SK-N-SH (cell line): ENCODE results near the gene RPS6KB2. TPM values are rescaled to one million over a fixed set of nuclear protein-coding genes. Genes with fewer than 3 reads are reported as not detected.

Source experiments
- CTCF ChIA-PET: fragments of 300-600, 350-600 bp; formaldehyde crosslinking; extraction: SDS; loops from one replicate; lab custom pipeline; 2021; lab: Yijun Ruan, JAX
- POLR2A ChIA-PET: fragments of 350-600 bp; sonication (Branson Sonifier 250); formaldehyde crosslinking; extraction: SDS; loops from one replicate; lab custom pipeline; 2020; ENCODE audit warnings: antibody characterized with exemption, inconsistent platforms; lab: Yijun Ruan, JAX
- DNase-seq: peaks from one replicate; pipeline ENCODE4 v3.0.0; 2012
- H2AFZ ChIP-seq: fragments of 200-600 bp; sonication (generic); 2 replicates; pipeline ENCODE4 v1.8.1; 2016; ENCODE audit warnings: antibody characterized with exemption, mild to moderate bottlenecking, low read depth
- H3F3A ChIP-seq: fragments of 200-600 bp; sonication (generic); replicated peaks from 2 replicates; pipeline ENCODE3; 2016; ENCODE audit warnings: antibody characterized with exemption, mild to moderate bottlenecking; ENCODE audit not compliant: insufficient read depth
- H3K27ac ChIP-seq, 2 experiments: fragments of 200-500 bp in 1 of 2; fragments of 200-600 bp in 1 of 2; sonication (Bioruptor generic) in 1 of 2; sonication (generic), shearing (Covaris generic) in 1 of 2; 2 replicates each; pipeline versions ENCODE4 v1.5.1 to v1.6.1; 2014 to 2016; ENCODE audit warnings: low read depth in 2 of 2, inconsistent platforms in 1 of 2, low read length in 1 of 2, mild to moderate bottlenecking in 1 of 2, mixed read lengths in 1 of 2
- H3K27me3 ChIP-seq: fragments of 200-600 bp; sonication (generic), shearing (Covaris generic); 2 replicates; pipeline ENCODE4 v1.6.1; 2016; ENCODE audit warnings: mixed run types; ENCODE audit not compliant: insufficient read depth
- H3K36me3 ChIP-seq, 2 experiments: fragments of 200-500 bp in 1 of 2; fragments of 200-600 bp in 1 of 2; sonication (Bioruptor generic) in 1 of 2; sonication (generic) in 1 of 2; replicated peaks in 1 of 2; 2 replicates each; pipeline versions ENCODE3 to v1.5.1; 2014 to 2016; ENCODE audit warnings: low read length in 1 of 2, mild to moderate bottlenecking in 1 of 2; ENCODE audit not compliant: insufficient read depth in 2 of 2, control insufficient read depth in 1 of 2
- H3K4me1 ChIP-seq, 2 experiments: fragments of 200-500 bp in 1 of 2; fragments of 200-600 bp in 1 of 2; sonication (Bioruptor generic) in 1 of 2; sonication (generic), shearing (Covaris generic) in 1 of 2; 2 replicates each; pipeline versions ENCODE4 v1.5.1 to v1.6.1; 2014 to 2016; ENCODE audit warnings: low read depth in 1 of 2, low read length in 1 of 2, mixed run types in 1 of 2; ENCODE audit not compliant: insufficient read depth in 2 of 2, control insufficient read depth in 1 of 2
- H3K4me2 ChIP-seq: fragments of 200-600 bp; sonication (generic), shearing (Covaris generic); 2 replicates; pipeline ENCODE4 v1.6.1; 2017; ENCODE audit warnings: mixed run types
- H3K4me3 ChIP-seq, 2 experiments: fragments of 200-500 bp in 1 of 2; fragments of 200-600 bp in 1 of 2; sonication (Bioruptor generic) in 1 of 2; sonication (generic), shearing (Covaris generic) in 1 of 2; 2 replicates each; pipeline versions ENCODE4 v1.5.1 to v1.8.1; 2014 to 2016; ENCODE audit warnings: low read depth in 2 of 2, inconsistent platforms in 1 of 2, low read length in 1 of 2, mild to moderate bottlenecking in 1 of 2, mixed read lengths in 1 of 2, moderate library complexity in 1 of 2
- H3K79me2 ChIP-seq: fragments of 200-600 bp; sonication (generic); 2 replicates; pipeline ENCODE4 v1.8.1; 2017; ENCODE audit warnings: mild to moderate bottlenecking; ENCODE audit not compliant: insufficient read depth
- H3K9ac ChIP-seq: fragments of 200-600 bp; sonication (generic); 2 replicates; pipeline ENCODE4 v1.6.1; 2017; ENCODE audit warnings: mixed run types
- H3K9me2 ChIP-seq: fragments of 200-600 bp; sonication (generic); 2 replicates; pipeline ENCODE4 v1.6.1; 2017; ENCODE audit warnings: mixed run types
- H3K9me3 ChIP-seq: fragments of 200-600 bp; sonication (generic); 2 replicates; pipeline ENCODE4 v1.6.1; 2017; ENCODE audit warnings: mixed run types, mild to moderate bottlenecking, moderate library complexity
- H4K20me1 ChIP-seq: fragments of 200-600 bp; sonication (generic); 2 replicates; pipeline ENCODE4 v1.6.1; 2017; ENCODE audit warnings: mild to moderate bottlenecking, mixed run types; ENCODE audit not compliant: insufficient read depth
- CHD2 ChIP-seq: fragments of 150-350 bp; IDR thresholded peaks from 2 replicates; pipeline ENCODE4 v1.6.1; 2018; ENCODE audit warnings: low read length; ENCODE audit not compliant: partially characterized antibody
- EZH2phosphoT487 ChIP-seq: fragments of 200-600 bp; sonication (generic); IDR thresholded peaks from 2 replicates; pipeline ENCODE4 v1.6.1; 2017; ENCODE audit warnings: low read depth, mixed run types, mild to moderate bottlenecking, antibody characterized with exemption, moderate library complexity, borderline replicate concordance
- FOSL2 ChIP-seq: IDR thresholded peaks from 2 replicates; pipeline ENCODE4 v1.4.0; 2012; ENCODE audit warnings: low read depth, mild to moderate bottlenecking, moderate library complexity, borderline replicate concordance
- FOXM1 ChIP-seq: IDR thresholded peaks from 2 replicates; pipeline ENCODE4 v1.4.0; 2012; ENCODE audit warnings: low read depth, mild to moderate bottlenecking
- GABPA ChIP-seq: IDR thresholded peaks from 2 replicates; pipeline ENCODE4 v1.4.0; 2012; ENCODE audit warnings: low read depth, mild to moderate bottlenecking
- MEF2A ChIP-seq: IDR thresholded peaks from 2 replicates; pipeline ENCODE4 v1.4.0; 2012; ENCODE audit warnings: low read depth, borderline replicate concordance
- POLR2AphosphoS5 ChIP-seq: IDR thresholded peaks from 2 replicates; pipeline ENCODE4 v1.6.1; 2012; ENCODE audit warnings: low read depth, low read length
- RAD21 ChIP-seq: IDR thresholded peaks from 2 replicates; pipeline ENCODE4 v1.6.1; 2012; ENCODE audit warnings: mild to moderate bottlenecking, low read length
- SMC3 ChIP-seq: IDR thresholded peaks from 2 replicates; pipeline ENCODE4 v1.6.1; 2012; ENCODE audit warnings: low read depth, low read length, improper control_type of control experiment
- TAF1 ChIP-seq: IDR thresholded peaks from 2 replicates; pipeline ENCODE4 v1.6.1; 2012; ENCODE audit warnings: low read depth, mild to moderate bottlenecking, low read length, moderate library complexity, borderline replicate concordance
- TEAD4 ChIP-seq: IDR thresholded peaks from 2 replicates; pipeline ENCODE4 v1.4.0; 2012; ENCODE audit warnings: mild to moderate bottlenecking, borderline replicate concordance; ENCODE audit not compliant: insufficient read depth
- USF1 ChIP-seq: IDR thresholded peaks from 2 replicates; pipeline ENCODE4 v1.4.0; 2012; ENCODE audit warnings: low read depth, borderline replicate concordance
- WGBS: methylation state at CpG from one replicate; pipeline ENCODE4 v1.1.6; 2017; ENCODE audit warnings: low lambda C conversion rate; 5-methylcytosine and 5-hydroxymethylcytosine counted together
- polyA plus RNA-seq, 3 experiments: library from polyadenylated mRNA; depleted of rRNA; stranded (reverse); fragments of >200 nt; gene quantifications; 2 replicates each; pipeline ENCODE4 v1.2.3, GENCODE V29; 2012
- TF ChIP-seq, protein P1 (sequence below): IDR thresholded peaks from 2 replicates; pipeline ENCODE4 v1.6.1; 2012; ENCODE audit warnings: mild to moderate bottlenecking, low read depth, low read length, moderate library complexity
- TF ChIP-seq, protein P2 (sequence below): fragments of 200-600 bp; sonication (generic); IDR thresholded peaks from 2 replicates; pipeline ENCODE4 v1.6.1; 2017; ENCODE audit warnings: antibody characterized with exemption, mild to moderate bottlenecking, moderate library complexity

Gene RPS6KB2
- polyA plus RNA-seq, 1 of the 3 experiments (the other 2 are of a cell fraction): 52.0 TPM

GRCh38 chr11:67387069-67387468, 41.2 kb upstream of the RPS6KB2 start:
- CTCF ChIA-PET: interaction anchor here (0.7 to 19.7 kb wide), 9 partner anchors 15 to 220 kb away, joined by 3 to 955 read pairs (median 4); partner anchors contain the start of genes GRK2, POLD4 and PPP1CA
- peaks cover 12 to 13% of the 10 kb centered on the region in 2 experiments; a peak in 3 of 4 replicates for H3K4me1 ChIP-seq
- H3K9ac ChIP-seq: no peak overlapping the region
- H3K9me2 ChIP-seq: no peaks in the 10 kb centered on the region
- H3F3A ChIP-seq: peaks cover 20% of the 10 kb centered on the region
- H3K36me3 ChIP-seq: no peaks in the 10 kb centered on the region
- DNase-seq: no peak
- H3K79me2 ChIP-seq: peaks cover 16% of the 10 kb centered on the region
- no peaks in the 10 kb centered on the region for H3K27me3 ChIP-seq
- 67% methylated on average over 9 of the region's 9 CpGs for WGBS
- no peak overlapping the region for H3K4me3 ChIP-seq
- H3K4me2 ChIP-seq: no peak overlapping the region
- POLR2A ChIA-PET: interaction anchor here (0.6 kb wide), 1 partner anchor 658 kb away, joined by 3 read pairs; the partner anchor contains the start of gene SPTBN2
- no peak overlapping the region for H3K27ac ChIP-seq
- H3K9me3 ChIP-seq: no peaks in the 10 kb centered on the region
- H4K20me1 ChIP-seq: no peaks in the 10 kb centered on the region
- H2AFZ ChIP-seq: no peak overlapping the region
- no peak for TF ChIP-seq TEAD4
- no peak for TF ChIP-seq FOSL2
- no peak for TF ChIP-seq CHD2
- TF ChIP-seq MEF2A: no peak
- TF ChIP-seq RAD21: no peak
- no peak for TF ChIP-seq POLR2AphosphoS5
- TF ChIP-seq EZH2phosphoT487: no peak
- TF ChIP-seq TAF1: no peak

- ChIA-PET CTCF (interaction anchor here (1.1 to 19.7 kb wide), 5 partner anchors 14 to 126 kb away, joined by 4 to 955 read pairs (median 9); partner anchors contain the start of genes GRK2, POLD4 and PPP1CA), POLR2A (interaction anchor here (0.6 kb wide), 1 partner anchor 659 kb away, joined by 3 read pairs; the partner anchor contains the start of gene SPTBN2)
- H3K4me2 ChIP-seq: no peak overlapping the region
- peaks cover 12 to 17% of the 10 kb centered on the region in 2 experiments; a peak in 3 of 4 replicates for H3K4me1 ChIP-seq
- H3K9me2 ChIP-seq: no peaks in the 10 kb centered on the region
- H3K27me3 ChIP-seq: no peaks in the 10 kb centered on the region
- H2AFZ ChIP-seq: no peak overlapping the region
- H3K9ac ChIP-seq: no peak overlapping the region
- 87% methylated on average over 6 of the region's 6 CpGs for WGBS
- H3K4me3 ChIP-seq: no peak overlapping the region
- no peak overlapping the region for H3K27ac ChIP-seq
- H3K79me2 ChIP-seq: peaks cover 21% of the 10 kb centered on the region
- no peaks in the 10 kb centered on the region for H3K36me3 ChIP-seq
- peaks cover 20% of the 10 kb centered on the region for H3F3A ChIP-seq
- H3K9me3 ChIP-seq: no peaks in the 10 kb centered on the region
- H4K20me1 ChIP-seq: no peaks in the 10 kb centered on the region
- DNase-seq: no peak
- TF ChIP-seq USF1: no peak
- no peak for TF ChIP-seq GABPA
Observed at GRCh38 chr11:67387518-67387917, 40.8 kb upstream of the RPS6KB2 start.

DNA sequence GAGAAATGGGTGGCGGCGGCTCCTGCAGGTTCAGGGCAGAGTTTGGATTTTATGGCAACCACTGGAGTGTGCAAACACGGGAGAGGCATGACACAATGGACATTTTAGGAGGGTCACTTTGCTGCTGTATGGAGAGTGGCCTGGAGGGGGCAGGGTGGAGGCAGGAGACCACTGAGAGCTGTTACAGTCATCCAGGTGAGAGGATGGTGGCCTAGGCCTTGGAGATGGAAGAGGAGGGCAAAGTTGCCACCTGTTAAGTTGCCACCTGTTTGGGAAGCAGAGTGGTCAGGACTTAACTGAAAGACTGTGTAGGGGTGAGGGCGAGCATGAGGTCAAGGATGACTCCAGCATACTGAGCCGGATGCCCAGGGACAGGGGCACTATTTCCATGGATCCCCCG, 38.8 kb upstream of the RPS6KB2 start:
- Histone ChIP-seq H3K9me2 (no peaks in the 10 kb centered on the region), H3K27ac (no peak overlapping the region), H4K20me1 (no peaks in the 10 kb centered on the region), H3K4me1 (peaks cover 10 to 20% of the 10 kb centered on the region in 2 experiments; a peak in 3 of 4 replicates), H3K9ac (no peak overlapping the region), H3K4me3 (no peak overlapping the region), H3K9me3 (no peaks in the 10 kb centered on the region), H3K79me2 (peaks cover 23% of the 10 kb centered on the region), H2AFZ (no peak overlapping the region), H3K4me2 (no peak overlapping the region), H3F3A (peaks cover 17% of the 10 kb centered on the region), H3K27me3 (no peaks in the 10 kb centered on the region), H3K36me3 (no peaks in the 10 kb centered on the region)
- POLR2A ChIA-PET: no interaction called here
- CTCF ChIA-PET: interaction anchor here (0.5 to 2.4 kb wide), 17 partner anchors 8 to 1510 kb away, joined by 3 to 23 read pairs (median 4); partner anchors contain the start of genes CTSW and TMEM134
- TF ChIP-seq FOXM1 (no peak), SMC3 (peak; percentile 54), RAD21 (peak; percentile 69)
- TF ChIP-seq, protein P1, sequence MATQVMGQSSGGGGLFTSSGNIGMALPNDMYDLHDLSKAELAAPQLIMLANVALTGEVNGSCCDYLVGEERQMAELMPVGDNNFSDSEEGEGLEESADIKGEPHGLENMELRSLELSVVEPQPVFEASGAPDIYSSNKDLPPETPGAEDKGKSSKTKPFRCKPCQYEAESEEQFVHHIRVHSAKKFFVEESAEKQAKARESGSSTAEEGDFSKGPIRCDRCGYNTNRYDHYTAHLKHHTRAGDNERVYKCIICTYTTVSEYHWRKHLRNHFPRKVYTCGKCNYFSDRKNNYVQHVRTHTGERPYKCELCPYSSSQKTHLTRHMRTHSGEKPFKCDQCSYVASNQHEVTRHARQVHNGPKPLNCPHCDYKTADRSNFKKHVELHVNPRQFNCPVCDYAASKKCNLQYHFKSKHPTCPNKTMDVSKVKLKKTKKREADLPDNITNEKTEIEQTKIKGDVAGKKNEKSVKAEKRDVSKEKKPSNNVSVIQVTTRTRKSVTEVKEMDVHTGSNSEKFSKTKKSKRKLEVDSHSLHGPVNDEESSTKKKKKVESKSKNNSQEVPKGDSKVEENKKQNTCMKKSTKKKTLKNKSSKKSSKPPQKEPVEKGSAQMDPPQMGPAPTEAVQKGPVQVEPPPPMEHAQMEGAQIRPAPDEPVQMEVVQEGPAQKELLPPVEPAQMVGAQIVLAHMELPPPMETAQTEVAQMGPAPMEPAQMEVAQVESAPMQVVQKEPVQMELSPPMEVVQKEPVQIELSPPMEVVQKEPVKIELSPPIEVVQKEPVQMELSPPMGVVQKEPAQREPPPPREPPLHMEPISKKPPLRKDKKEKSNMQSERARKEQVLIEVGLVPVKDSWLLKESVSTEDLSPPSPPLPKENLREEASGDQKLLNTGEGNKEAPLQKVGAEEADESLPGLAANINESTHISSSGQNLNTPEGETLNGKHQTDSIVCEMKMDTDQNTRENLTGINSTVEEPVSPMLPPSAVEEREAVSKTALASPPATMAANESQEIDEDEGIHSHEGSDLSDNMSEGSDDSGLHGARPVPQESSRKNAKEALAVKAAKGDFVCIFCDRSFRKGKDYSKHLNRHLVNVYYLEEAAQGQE: no peak
- TF ChIP-seq, protein P2, sequence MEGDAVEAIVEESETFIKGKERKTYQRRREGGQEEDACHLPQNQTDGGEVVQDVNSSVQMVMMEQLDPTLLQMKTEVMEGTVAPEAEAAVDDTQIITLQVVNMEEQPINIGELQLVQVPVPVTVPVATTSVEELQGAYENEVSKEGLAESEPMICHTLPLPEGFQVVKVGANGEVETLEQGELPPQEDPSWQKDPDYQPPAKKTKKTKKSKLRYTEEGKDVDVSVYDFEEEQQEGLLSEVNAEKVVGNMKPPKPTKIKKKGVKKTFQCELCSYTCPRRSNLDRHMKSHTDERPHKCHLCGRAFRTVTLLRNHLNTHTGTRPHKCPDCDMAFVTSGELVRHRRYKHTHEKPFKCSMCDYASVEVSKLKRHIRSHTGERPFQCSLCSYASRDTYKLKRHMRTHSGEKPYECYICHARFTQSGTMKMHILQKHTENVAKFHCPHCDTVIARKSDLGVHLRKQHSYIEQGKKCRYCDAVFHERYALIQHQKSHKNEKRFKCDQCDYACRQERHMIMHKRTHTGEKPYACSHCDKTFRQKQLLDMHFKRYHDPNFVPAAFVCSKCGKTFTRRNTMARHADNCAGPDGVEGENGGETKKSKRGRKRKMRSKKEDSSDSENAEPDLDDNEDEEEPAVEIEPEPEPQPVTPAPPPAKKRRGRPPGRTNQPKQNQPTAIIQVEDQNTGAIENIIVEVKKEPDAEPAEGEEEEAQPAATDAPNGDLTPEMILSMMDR: peak; percentile 63
- 78% methylated on average over 6 of the region's 6 CpGs for WGBS
- DNase-seq: peak; percentile 75
